HG02763 (cell line): Measurements from ENCODE around the gene CREM.

Source experiments
- ATAC-seq: cut with Tn5 transposase; IDR thresholded peaks from one replicate; pipeline ENCODE4 v1.9.1; 2021; ENCODE audit warnings: mild to moderate bottlenecking, moderate library complexity; ENCODE audit not compliant: unreplicated experiment

The CREM gene

DNA sequence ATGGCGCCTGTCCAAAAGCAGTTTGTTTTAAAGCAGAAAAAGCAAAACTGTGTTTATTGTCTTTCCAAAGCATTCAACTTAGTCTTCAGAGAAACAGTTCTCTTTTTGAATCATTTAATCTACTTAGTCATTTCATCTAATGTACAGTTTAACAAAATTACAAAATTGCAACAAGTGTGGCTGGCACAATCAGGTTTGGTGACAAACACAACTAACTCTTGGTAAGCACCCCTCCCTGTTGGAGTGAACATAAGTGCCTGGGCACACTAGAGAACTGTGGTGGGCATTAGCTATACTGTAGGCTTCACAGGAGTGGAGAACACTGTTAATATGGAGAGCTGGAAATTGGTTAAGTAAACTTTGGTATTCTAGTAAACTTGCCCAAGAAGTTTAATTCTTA, 6.9 kb downstream of the CREM start:
- no peak for ATAC-seq

DNA sequence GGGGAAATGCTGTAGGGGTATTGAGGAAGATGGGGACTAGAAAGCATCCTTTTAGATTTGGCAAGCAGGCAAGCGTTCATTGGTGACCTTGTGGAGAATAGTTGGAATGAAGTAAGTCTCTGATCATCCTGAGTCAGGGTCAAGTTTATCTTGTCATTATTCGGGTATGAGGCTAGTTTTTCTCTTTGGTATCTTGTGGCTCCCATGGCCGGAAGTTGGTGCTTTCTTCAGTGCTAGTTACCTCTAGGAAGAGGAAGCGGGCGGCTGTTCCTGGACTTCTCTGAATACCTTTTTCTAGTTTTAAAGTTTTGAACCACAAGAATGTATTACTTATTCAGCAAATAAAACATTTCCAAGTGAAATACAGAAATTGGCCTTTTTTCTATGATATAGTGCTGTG, 9.2 kb downstream of the CREM start:
- no peak for ATAC-seq

DNA sequence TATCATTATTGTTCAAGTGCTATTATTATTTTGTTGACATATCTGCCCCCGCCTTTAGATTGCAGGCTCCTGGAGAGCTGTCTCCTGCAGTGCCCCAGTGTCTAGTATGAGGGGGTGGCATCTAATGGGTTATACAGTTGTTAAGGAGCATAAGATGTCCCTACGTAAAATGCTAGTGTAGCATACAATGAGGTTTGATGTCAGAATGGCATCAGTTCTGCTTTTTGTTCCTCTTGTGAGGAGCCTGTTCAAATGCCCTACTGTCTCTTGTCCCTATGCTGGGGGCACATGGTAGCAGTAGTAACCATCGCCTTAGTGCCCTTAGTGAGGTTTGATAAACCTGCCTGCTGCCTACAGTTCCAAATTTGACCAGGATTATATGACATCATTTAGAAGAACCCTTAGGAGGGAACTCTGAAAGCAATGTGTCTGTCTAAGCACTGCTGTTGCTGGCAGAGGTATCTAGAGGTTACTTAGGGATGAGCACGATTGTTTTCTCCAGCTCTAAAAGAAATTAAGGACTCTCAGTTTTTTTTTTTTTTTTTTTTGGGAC, 9.7 kb downstream of the CREM start:
- ATAC-seq, result no peak

DNA sequence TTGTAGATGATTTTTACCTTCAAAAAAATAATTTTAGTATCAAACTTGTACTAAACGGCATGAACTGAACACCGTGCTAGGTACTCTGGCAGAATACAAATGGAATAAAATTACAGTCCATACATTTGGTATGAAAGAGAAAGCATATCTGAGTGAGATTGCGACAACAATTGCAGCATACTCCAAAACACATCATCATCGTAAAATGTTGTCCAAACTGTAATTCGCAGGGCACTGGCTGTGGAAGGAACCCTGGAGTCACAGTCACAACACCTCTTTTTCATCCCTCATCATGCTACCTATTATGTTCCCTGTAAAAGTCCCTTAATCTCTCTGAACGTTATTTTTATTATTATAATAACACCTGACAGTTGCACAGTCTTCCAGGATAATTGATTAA, 13.5 kb downstream of the CREM start:
- ATAC-seq, result no peak

DNA sequence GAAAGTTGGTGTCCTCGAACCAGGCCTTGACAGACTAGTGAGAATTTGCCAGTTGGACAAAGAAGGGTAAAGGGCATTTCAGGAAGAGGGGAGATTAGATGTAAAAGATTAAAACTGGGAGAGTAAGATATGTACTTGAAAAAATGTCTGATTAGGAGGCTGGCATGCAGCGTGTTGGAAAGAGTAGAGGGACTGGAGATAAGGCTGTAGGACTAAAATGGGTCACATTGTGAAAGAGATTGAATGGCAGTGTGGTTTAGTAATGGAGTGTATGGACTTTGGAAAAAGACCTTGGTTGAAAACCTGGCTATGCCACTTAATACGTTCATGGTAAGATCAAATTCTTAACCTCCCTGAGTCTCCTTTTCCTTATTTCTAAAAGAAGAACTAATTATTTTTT, 14.1 kb downstream of the CREM start:
- no peak for ATAC-seq

DNA sequence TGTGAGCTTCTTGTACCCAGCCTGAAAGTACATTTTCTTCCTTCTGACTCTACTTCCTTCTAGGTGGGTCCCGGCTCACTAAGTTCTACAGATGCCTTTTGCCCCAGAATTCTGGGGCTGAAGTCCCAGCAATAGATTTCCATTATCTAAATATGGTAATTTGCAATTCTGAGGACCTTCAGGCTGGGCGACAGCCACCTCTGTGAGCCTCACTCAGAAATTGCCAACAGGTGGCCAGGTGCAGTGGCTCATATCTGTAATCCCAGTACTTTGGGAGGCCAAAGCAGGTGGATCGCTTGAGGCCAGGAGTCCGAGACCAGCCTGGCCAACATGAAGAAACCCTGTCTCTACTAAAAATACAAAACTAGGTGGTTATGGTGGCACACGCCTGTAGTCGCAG, 23.7 kb downstream of the CREM start:
- no peak for ATAC-seq

DNA sequence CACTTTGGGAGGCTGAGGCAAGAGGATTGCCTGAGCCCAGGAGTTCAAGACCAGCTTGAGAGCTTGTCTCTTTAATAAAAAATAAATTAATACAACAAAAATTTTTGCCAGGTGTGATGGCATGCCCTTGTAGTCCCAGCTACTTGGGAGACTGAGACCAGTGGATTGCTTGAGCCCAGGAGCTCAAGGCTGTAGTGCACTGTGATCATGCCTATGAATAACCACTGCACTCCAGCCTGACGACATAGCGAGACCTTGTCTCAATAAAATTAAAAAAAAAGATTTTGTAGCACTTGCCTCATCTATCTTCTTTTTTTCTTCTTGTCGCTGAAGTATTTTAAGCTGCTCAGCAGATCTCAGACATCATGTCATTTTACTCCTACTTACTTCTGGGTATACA, 26.3 kb downstream of the CREM start:
- ATAC-seq, result no peak

DNA sequence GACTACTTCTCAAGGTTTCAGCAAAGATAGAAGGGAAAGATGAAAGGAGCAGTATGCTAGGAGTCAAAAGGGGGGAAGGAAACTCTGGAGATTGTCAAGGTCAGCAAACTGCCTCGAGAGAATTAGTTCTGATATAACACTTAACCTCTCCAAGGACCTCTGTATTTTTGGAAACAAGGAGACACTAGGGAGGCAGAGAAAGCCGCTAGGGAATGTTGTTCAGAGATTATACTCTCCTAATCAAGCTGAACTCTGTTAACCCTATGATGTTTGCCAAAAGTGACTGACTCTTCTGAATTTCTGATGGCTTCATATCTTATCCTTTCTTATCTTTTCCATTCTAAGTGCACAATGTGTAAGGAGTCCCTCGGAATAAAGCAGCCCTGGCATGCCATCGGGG, 27.1 kb downstream of the CREM start:
- ATAC-seq, result no peak

DNA sequence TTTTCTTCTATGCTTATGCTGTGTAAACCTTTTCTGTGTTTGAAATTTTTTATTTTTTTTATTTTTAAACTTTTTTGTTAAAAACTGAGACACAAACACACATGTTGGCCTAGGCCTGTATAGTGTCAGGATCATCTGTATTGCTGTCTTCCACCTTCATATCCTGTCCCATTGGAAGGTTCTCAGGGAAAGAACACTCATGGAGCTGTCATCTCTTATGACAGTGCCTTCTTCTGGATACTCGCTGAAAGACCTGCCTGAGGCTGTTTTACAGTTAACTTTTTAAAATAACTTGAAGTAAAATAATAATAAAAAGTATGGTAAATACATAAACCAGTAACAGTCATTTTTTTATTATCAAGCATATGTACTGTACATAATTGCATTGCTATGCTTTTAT, 34.1 kb downstream of the CREM start:
- ATAC-seq, result no peak

DNA sequence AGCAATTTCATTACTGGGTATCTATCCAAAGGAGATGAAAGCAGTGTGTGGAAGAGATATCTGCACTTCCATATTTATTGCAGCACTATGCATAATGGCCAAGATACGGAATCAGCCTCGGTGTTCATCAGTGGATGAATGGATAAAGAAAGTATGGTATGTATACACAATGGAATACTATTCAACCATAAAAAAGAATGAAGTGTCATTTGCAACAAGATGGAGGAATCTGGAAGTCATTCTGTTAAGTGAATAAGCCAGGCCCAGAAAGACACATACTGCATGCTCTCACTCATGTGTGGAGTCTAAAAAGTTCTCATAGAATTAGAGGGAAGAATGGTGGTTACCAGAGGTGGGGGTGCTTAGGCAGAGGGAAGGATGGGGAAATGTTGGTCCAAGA, 35.3 kb downstream of the CREM start:
- no peak for ATAC-seq

DNA sequence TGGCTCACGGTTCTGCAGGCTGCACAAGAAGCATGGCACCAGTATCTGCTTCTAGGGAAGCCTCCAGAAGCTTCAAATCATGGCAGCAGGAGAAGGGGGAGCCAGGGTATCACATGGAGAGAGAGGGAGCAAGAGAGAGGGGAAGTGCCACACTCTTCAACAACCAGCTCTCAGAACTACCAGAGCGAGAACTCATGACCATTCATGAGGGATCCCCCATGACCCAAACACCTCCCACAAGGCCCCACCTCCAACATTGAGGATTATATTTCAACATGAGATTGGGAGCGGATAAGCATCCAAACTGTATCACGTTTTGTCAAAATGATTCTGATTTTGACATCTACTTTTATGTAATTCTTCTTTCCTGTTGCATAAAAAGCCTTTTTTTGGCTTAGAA, 38.5 kb downstream of the CREM start:
- ATAC-seq, result no peak

DNA sequence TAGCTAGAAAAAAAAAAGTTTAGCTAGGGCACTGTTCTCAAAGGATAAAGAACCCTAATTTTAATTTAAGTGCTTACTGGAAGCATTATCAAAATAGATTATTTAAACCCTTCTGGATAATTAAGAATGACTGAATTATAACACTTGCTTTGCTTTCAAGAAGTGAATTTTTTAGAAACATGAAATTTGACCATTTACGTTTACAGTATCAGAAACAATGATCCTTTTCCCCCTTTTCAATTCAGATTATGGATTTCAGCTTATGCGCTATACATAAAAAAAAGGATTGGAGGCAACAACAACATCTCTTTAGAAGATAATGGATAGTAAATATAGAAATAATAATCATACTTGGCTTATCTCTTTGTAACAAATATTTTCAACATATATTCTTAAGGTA, 39.2 kb downstream of the CREM start:
- no peak for ATAC-seq

DNA sequence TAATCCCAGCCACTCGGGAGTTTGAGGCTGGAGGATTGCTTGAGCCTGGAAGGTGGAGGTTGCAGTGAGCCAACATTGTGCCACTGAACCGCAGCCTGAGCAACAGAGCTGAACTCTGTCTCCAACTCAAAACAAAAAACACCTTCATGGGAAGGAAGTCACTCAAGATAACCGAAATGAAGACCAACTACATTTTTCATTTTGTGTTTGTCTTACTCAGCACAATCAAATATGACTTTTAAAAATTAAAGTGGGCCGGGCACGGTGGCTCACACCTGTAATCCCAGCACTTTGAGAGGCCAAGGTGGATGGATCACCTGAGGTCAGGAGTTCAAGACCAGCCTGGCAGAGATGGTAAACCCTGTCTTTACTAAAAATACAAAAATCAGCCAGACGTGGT, 40.0 kb downstream of the CREM start:
- no peak for ATAC-seq

DNA sequence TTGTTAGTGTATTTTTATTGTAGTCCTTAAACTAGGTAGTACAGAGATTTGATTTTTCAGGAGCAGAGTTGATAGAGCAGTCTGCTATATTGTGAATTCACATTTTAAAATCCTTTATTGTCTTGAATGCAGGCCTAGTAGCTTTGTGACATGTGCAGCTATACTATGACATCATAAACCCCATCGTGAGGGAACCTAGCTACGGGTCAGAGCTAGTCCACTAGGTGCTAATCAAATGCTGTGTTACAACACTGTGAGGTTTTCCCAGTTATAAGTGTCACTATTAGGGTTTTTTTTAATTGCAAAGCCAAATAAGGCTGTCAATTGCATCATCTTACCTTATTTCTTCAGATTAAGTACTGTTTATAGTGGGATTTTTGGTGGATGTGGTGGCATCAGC, 40.7 kb downstream of the CREM start:
- no peak for ATAC-seq

DNA sequence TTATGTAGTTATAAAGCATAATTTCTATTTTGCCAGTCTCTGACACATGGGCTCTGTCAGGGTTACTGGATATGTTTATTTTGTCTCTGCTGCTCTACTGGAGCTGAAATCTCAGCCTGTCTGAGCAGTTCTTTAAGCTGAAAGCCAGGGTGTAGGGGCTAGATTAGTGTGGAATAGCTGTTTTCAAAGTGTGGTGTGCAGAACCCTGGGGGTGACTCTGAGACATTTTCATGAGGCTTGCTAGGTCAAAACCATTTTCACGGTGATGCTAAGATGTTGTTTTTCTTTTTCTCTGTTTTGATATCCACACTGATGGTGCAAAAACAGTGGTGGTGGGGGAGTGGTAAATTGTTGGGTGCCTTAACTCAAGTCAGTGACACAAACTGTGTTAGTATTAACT, 45.5 kb downstream of the CREM start:
- no peak for ATAC-seq

DNA sequence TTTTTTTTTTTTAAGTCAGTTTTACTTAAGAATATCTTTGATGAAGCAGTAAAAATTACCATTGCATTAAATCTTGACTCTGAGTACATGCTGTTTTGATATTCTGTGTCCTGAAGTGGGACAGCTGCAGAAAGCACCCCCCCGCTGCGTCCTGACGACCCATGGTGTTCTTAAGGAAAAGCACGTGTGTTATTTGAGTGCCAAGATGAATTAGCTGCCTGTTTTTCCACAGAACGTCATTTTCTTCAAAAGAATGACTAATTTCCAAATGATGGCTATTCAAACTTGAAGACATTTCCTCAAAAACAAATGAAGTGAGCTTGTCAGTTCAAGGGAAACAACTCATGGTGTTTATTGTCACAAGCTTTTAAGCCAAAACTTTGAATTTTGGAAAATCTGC, 45.9 kb downstream of the CREM start:
- ATAC-seq, result no peak

DNA sequence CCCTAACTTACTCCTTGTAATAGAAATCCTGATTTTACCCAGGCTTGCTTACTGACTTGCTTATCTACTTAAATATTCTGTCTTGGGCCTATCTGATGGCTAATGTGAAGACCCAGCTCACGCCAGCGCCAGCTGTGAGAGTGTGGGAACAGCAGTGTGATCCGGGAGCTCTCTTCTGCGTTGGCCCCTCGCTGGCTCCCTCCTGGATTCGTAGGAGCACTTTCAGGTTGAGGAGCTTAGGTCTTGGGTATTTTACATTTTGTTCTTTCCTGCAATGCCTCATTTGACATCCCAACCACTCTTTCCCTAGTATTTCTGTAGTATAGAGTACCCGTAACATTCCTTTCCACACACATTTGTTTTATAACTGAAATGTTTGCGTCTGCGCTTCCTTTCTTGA, 51.7 kb downstream of the CREM start:
- no peak for ATAC-seq

DNA sequence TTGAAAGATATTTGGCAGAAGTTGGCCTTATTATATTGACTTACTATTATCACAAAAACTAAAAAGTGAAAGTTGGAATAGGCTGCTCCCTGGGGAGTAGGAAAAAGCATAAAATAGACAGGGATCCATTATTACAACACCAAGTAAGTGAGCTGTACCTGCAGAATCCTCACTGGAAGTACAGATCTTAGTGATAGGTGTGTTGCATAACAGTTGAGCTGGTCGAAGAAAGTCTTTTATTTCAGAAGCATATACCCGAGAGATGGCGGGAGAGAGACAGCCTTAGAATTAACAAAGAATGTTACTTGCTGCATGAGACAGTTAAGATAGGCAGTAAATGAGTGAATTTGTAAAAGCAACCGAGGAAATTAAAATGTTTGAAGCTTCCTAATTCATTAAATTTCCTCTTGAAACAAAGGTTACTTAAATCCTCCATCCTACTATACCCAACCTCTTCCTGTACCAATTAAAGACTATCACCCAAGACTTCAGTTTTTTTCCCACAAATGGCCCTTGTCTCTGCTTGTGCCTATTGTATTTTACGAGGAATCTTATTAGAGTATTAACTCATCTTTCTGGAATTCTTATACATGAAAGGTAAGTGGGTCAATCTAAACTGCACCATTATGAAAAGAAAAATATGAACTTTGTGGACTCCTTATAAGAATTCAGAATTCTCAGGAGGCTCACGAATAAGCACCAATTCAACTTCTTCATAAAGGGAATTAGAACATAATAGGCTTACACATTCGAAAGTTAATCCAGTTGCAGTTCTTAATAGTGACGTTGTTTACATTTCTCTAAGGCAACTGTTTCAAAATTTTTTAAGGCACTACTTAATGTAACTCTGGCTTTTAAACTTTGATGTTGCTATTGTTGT, 56.2 kb downstream of the CREM start:
- no peak for ATAC-seq

DNA sequence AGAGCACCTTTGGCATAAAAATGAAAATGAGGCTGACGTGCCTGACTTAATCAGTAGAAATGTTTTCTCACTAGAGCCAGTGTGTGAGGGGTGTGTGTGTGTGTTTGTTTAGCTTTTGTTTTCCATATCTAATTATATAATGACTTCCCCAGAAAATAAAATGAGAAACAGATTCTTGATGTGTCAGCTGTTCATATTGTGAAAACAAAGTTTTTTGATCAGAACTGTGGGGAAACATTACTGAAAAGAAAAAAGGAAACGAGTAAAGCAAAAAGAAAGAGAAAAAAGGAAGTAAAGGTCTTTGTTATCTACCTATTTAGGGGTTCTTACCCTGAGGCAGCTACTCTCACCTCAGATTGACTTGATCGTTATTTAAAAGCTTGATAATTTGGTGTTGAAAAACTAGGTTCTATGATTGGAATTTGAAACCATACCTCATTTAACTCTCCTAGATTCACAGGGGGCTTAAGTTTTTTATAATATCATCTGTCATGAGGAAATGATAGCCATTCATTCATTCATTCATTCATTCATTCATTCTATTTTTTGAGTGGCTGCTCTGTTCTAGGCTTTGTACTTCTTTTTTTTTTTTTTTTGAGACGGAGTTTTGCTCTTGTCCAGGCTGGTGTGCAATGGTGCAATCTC, 58.0 kb downstream of the CREM start:
- ATAC-seq, result peak; percentile 52

DNA sequence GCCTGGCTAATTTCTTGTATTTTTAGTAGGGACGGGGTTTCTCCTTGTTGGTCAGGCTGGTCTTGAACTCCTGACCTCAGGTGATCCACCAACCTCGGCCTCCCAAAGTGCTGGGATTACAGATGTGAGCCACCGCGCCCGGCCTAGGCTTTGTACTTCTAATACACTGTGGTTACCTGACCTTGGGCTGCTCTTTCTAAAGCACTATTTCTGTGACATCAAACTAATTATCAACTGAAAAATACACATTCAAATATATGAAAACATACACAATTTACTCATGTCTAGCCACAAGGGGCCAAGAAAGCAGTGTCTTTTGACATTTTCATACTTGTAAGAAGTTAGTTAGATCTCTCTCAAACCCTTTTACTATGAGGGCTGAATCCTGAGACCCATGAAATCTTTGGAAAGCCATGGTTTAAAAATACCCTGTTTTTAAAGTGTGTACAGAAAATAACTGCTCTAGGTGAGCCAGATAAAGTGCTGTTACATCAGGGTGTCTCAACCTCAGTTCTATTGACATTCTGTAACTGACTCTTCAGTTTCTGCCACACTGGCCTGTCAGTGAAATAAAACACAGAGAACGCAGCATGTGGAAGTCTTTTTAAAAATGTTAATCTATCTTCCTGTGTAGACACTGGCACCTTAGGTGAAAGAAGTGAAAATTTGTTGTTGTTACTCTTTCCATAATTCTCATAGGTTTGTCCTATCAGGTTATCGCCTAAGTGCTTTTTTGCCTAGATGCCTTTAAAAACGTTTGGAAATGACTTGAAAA, 58.8 kb downstream of the CREM start:
- no peak for ATAC-seq

DNA sequence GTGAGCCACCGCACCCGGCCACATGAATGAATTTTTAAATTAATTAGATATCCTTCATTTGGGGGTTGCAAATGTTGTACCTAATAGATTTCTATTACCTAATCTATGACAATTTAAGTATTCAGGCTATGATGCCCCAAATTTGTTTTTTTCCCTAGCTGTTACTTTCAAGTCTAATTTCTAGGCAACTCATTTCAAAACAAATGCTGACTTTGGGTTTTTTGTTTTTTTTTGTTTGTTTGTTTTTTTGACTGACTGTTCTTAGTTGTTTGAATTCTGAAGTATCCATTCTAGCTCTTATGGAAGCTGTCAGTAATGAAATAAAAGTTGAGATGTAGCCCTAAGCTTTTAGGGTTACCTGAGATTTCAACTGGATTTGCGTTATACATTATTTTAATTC, 62.3 kb downstream of the CREM start:
- no peak for ATAC-seq

DNA sequence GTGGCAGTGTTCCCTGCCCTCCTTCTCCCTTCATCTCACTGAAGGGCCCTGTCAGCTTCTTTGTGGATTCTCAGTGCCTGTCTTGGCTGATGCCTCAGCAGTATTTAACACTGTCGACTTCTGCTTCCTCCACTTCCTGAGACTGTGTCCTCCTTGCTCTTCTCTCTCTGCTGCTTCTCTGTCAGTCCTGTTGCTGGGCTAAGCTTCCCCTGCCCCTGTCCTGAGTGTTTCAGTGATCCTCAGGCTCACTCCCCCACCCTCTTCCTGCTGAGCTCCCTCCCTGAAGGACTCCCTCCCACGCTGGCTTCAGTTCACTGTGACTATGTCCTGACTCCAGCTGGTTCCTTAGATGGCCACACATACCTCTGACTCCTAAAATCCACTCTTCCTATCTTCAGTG, 64.9 kb downstream of the CREM start:
- no peak for ATAC-seq
